Measurements from ENCODE around the gene PLOD1. TPM values are rescaled to one million over a fixed set of nuclear protein-coding genes. Genes with fewer than 3 reads are reported as not detected.

PLOD1 gene
- total RNA-seq, 4 donors from 2014 or later: 34.4 to 95.1 (median 72.7) TPM

- no peak for TF ChIP-seq CTCF (IDR thresholded peaks at IDR 0.05; ENCODE audit: low read depth)
Measured at GRCh38 chr1:11985851-11986250, 51.3 kb downstream of the PLOD1 start.

GRCh38 chr1:11989669-11990068 lies 55.2 kb downstream of the PLOD1 start:
- TF ChIP-seq CTCF (IDR thresholded peaks at IDR 0.05; ENCODE audit: low read depth): no peak

GRCh38 chr1:11990303-11991032 lies 56.0 kb downstream of the PLOD1 start:
- no peak for TF ChIP-seq CTCF (IDR thresholded peaks at IDR 0.05; ENCODE audit: low read depth)

GRCh38 chr1:11991969-11992676 lies 57.6 kb downstream of the PLOD1 start:
- no peak for TF ChIP-seq CTCF (IDR thresholded peaks at IDR 0.05; ENCODE audit: low read depth)

GRCh38 chr1:11997081-11997850 lies 62.7 kb downstream of the PLOD1 start:
- no peak for TF ChIP-seq CTCF (IDR thresholded peaks at IDR 0.05; ENCODE audit: low read depth)

- no peak for TF ChIP-seq CTCF (IDR thresholded peaks at IDR 0.05; ENCODE audit: low read depth)
Measured at GRCh38 chr1:11998636-11999035, 64.1 kb downstream of the PLOD1 start.

GRCh38 chr1:11999236-11999635 lies 64.7 kb downstream of the PLOD1 start:
- no peak for TF ChIP-seq CTCF (IDR thresholded peaks at IDR 0.05; ENCODE audit: low read depth)
